Sciatic nerve (tissue), 2 donors: ENCODE measurements around the gene SCUBE3. TPM values are rescaled to one million over a fixed set of nuclear protein-coding genes. Genes with fewer than 3 reads are reported as not detected.

Source experiments
- ATAC-seq: fragments of 200-7000 bp; cut with Tn5 transposase; one replicate; pipeline ENCODE4 v1.9.1; 2020; ENCODE audit warnings: mild to moderate bottlenecking, moderate library complexity
- DNase-seq: peaks from one replicate; pipeline ENCODE4 v3.0.0-alpha.2; 2020; ENCODE audit warnings: low spot score
- intact Hi-C: fragments of 100-400 bp; cut with DNase I; formaldehyde crosslinking; loops from one replicate; pipeline ENCODE4 v1.14.2; 2022
- total RNA-seq: library from RNA; stranded (reverse); fragmentation: NEBNext Ultra II Directional; extraction: Animal tissue kit (Norgen Biotek cat#: 25700); gene quantifications from one replicate; pipeline ENCODE4 v1.2.1, GENCODE V29; 2021
- donor health status: DM: no; HTN: no; CAD: no.
- donor health status: DM: no; HTN: no; CAD: no.

SCUBE3 gene
- total RNA-seq, 1 donor from 2014 or later = 2.9 TPM

DNA sequence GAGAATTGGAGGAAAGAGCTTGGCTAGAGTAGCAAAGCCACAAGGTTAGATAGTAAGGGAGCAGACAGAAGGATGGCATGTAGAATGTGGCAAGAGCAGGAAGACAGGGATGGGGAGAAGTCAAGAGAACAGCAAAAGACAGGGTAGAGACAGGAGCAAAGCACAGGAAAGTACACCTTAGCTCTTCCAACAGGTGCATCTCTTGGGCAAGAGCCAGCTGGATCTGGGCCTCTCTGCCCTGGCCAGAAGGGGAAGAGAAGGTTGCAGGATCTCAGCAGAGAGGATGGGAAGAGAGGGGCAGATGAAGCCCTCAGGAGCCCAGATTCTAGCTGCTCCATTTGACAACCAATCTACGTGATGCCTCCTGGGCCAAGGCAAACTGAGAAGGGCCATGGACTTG lies 16.7 kb downstream of the SCUBE3 start:
- no peak for ATAC-seq
- no peak for DNase-seq
- intact Hi-C loops = no loop called here

- intact Hi-C loops = no loop called here
- peak; percentile 64 for ATAC-seq
These were observed 17.2 kb downstream of the SCUBE3 start for GRCh38 chr6:35230950-35231349.

DNA sequence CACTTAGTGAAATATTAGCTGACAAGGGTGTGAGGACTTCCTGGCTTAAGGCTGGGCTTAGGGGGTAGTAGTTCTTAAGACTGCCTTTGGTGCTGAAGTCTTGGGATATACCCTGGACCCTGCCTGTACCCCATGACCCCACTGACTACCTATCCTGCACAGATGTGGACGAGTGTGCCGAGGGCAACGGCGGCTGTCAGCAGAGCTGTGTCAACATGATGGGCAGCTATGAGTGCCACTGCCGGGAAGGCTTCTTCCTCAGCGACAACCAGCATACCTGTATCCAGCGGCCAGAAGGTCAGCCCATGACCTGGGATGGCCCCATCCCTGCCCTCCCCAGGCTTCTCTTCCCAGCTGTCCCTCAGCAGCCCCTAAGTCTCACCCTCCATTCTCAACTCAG lies 17.8 kb downstream of the SCUBE3 start:
- no peak for DNase-seq
- intact Hi-C loops = no loop called here
- no peak for ATAC-seq

More at GRCh38 chr6:35230950-35231349, 17.2 kb downstream of the SCUBE3 start:
- DNase-seq = peak; percentile 77

DNA sequence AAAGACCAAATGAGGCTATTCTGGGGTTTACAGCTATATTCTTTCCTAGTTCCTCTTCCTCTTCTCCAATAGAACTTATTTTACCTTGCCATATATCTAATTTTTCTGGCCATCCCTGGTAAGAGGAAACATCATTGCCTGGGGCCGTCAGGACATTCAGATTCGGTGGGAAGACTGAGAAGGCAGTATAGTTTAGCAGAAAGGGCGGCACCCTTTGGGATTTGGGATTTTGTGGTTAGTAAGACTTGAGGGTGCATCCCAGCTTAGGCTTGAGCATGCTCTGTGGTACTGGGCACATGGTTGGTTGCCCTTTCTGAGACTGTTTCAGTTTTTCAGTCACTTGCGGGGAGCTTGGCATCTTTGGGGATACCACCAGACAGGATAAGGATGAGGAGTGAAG lies 21.1 kb downstream of the SCUBE3 start:
- DNase-seq = no peak
- ATAC-seq = no peak
- intact Hi-C loops = no loop called here

- DNase-seq (no peak), ATAC-seq (no peak)
- intact Hi-C loops = no loop called here
These were observed 22.5 kb downstream of the SCUBE3 start for GRCh38 chr6:35236223-35236622.

- no peak for ATAC-seq
These were observed 23.7 kb downstream of the SCUBE3 start for GRCh38 chr6:35237476-35237875.

DNA sequence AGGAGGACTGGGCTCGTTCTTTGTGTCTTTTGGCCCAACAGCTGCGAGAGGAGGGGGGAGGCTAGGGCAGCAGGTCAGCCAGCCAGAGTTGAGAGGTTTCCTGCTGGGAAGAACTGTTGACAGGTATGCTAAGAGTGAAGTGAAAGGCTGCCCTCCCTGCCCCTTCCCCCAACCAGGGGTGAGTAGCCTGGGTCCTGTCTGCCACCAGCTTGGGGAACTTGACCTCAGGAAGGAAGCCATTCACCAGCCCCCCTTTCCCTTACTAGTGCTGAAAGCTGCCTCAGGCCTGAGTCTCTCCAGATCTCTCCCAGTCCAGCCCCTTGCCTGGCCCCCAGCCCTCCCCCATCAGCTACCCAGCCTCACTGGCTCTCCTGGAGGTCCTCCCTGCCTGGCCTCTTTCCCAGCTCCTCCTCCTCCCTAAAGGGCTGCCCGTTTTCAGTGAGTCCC lies 25.1 kb downstream of the SCUBE3 start:
- DNase-seq = no peak
- peak; percentile 67 for ATAC-seq
- intact Hi-C loops = no loop called here

More at GRCh38 chr6:35237476-35237875, 23.7 kb downstream of the SCUBE3 start:
- intact Hi-C loops = no loop called here
- DNase-seq = no peak

DNA sequence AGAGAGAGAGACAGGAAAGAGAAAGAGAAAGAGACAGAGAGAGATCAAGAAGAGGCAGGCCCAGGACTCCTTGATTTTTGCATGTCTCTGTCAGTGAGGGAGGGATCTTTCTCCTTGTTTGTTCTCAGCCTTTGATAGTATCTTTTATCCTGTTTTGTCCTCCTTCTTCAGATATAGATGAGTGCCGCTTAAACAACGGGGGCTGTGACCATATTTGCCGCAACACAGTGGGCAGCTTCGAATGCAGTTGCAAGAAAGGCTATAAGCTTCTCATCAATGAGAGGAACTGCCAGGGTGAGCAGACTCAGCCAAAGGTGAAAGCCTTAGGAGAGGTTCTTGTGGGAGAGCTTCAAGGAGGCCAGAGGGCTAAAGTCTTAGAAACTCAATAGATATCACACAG lies 25.8 kb downstream of the SCUBE3 start:
- no peak for ATAC-seq
- intact Hi-C loops = no loop called here
- DNase-seq = no peak

- peak; percentile 86 for DNase-seq
- peak; percentile 78 for ATAC-seq
- intact Hi-C loops = no loop called here
These were observed 27.4 kb downstream of the SCUBE3 start for GRCh38 chr6:35240838-35241801.

DNA sequence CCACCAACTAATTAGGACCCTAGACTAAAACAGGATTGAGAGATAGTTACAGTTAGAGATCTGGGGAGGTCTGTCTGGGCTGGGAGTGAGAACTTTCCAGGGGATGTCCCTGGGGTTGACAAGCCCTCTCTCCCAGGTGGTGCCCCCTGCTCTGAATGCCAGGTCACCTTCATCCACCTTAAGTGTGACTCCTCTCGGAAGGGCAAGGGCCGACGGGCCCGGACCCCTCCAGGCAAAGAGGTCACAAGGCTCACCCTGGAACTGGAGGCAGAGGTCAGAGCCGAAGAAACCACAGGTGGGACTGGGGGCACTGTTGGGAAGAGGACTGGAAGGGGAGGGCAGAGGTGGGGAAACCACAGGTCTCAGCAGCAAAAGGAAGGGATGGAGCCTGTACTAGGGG lies 28.7 kb downstream of the SCUBE3 start:
- intact Hi-C loops = no loop called here
- DNase-seq (no peak), ATAC-seq (no peak)

DNA sequence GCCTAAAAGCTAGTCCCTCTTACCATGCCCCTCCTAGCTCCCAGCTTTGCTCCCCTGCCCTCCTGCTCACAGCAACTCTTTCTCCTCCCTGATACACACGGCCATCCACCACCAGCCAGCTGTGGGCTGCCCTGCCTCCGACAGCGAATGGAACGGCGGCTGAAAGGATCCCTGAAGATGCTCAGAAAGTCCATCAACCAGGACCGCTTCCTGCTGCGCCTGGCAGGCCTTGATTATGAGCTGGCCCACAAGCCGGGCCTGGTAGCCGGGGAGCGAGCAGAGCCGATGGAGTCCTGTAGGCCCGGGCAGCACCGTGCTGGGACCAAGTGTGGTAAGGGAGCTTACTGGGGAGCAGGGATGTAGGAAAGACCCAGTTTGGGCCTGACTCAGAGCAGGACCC lies 29.1 kb downstream of the SCUBE3 start:
- DNase-seq = no peak
- ATAC-seq = no peak
- intact Hi-C loops = no loop called here

DNA sequence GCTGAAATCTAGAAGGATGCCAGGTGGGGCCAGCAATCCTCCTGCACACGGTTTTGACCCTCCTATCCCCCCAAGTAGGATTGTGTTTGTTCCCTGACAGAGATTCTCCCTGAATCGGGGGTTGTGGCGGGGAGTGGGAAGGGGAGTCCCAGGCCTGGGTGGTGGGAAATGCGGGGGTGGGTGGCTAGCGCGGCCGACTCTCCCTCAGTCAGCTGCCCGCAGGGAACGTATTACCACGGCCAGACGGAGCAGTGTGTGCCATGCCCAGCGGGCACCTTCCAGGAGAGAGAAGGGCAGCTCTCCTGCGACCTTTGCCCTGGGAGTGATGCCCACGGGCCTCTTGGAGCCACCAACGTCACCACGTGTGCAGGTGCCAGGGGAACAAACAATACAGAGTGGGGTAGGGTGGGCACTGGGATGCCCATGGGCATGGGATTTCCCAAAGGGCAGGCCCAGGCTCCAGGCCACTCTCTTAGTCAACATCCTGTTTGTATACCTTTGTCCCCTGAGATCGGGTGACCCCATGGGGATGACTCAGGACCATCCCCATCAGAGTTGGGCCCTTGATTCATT lies 29.7 kb downstream of the SCUBE3 start:
- ATAC-seq (no peak), DNase-seq (no peak)
- intact Hi-C loops = no loop called here

DNA sequence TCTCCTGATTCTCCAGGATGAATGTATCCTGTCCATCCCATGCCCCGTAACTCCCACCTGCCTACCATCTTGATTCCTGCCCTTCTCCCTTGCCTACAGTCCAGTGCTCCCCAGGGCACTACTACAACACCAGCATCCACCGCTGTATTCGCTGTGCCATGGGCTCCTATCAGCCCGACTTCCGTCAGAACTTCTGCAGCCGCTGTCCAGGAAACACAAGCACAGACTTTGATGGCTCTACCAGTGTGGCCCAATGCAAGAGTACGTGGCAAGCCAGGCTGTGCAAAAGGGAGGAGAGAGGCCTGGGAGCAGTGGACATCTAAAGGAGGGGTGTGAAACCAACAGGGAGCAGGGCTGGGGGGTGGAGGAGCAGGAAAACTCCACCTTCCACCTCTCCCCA lies 30.8 kb downstream of the SCUBE3 start:
- intact Hi-C loops = no loop called here
- ATAC-seq (no peak), DNase-seq (peak; percentile 50)

DNA sequence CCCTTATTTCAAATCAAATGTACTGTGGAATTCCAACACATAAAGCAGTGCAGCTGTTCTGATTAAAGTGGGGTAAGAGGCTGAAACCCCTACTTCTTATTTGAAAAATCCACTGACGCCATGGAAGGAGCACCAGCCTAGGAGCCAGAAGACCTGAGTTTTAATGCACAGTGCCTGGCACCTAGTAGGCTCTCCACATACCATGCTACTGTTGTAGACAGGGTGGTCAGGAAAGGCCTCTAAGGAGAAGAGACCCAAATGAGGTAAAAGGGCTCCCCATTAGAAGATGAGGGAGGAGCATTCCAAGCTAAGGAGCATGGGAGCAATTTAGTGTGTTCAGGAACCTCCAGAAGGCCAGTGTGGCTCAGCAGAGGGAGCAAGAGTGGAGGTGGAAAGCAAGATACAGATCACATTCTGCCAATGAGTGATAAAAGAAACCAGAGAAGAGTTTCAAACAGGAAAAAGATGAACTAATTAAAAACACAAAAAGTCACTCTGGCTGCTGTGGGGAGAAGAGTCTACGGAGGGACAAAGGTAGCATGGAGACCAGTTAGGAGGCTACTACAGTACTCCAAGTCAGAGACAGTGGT lies 34.0 kb downstream of the SCUBE3 start:
- no peak for DNase-seq
- intact Hi-C loops = no loop called here
- ATAC-seq = no peak

DNA sequence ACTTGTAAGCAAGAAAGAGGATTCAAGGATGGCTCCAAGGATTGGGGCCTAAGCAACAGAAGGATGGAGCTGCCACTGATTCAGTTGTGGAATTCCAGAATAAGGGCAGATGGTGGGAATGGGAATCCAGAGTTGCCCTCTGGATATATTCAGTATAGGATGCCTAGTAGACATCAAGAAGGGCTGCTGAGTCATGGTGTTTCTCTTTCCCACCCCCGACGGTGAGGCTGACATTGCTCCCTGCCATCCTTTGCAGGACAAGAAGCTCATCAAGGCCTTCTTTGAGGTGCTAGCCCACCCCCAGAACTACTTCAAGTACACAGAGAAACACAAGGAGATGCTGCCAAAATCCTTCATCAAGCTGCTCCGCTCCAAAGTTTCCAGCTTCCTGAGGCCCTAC lies 34.5 kb downstream of the SCUBE3 start:
- no peak for ATAC-seq
- DNase-seq = peak; percentile 28
- intact Hi-C loops = no loop called here

- intact Hi-C loops = no loop called here
- ATAC-seq = no peak
- DNase-seq = no peak
These were observed 35.2 kb downstream of the SCUBE3 start for GRCh38 chr6:35248965-35249364.

DNA sequence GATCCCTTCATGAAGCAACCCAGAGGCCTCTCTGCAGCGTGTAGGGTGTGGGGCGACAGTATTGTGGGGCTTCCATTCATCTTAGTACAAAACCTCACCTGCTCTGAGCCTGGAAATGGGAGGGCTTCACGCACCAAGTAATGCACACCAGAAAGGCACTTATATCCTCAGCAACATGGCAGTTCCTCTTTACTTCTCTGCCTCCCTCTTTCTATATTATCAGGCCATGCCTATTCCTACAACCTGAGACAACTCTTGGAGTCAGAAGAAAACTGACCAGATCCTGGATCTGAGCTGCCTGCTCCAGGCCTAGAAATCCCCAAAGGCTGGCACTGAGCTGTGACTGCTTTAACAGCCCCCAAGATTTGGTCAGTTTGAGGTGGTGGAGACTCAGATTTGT lies 38.2 kb downstream of the SCUBE3 start:
- intact Hi-C loops = no loop called here
- ATAC-seq (no peak), DNase-seq (peak; percentile 17)

DNA sequence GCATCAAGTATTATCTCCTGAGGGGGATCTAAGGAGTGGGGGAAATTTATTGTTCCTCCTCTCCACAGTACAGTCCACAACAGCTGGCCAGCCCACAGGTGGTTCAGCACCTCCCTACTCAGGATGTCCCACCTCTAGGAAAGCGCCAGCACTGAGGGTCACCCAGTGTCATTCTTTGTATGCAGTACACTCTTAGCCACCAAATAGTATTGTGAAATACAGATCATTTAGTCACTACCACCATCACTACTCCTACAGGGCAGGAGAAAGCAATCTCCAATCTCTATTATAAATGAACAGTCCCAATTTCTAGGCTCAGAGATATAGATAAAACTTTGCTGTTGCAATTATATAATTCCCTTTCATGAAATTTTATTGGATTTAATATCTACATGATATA lies 39.5 kb downstream of the SCUBE3 start:
- ATAC-seq (peak; percentile 31), DNase-seq (peak; percentile 47)
- intact Hi-C loops = no loop called here

GRCh38 chr6:35258336-35258735 lies 44.6 kb downstream of the SCUBE3 start:
- ATAC-seq (no peak), DNase-seq (no peak)
- intact Hi-C loops = no loop called here

GRCh38 chr6:35258858-35259193 lies 45.1 kb downstream of the SCUBE3 start:
- DNase-seq (peak; percentile 69), ATAC-seq (peak; percentile 23)
- intact Hi-C loops = no loop called here
